HL-60 (cell line): Measurements from ENCODE around the gene PACRG.

ENCODE experiments used
- DNase-seq, 2 experiments: peaks; one replicate each; pipeline ENCODE4 v3.0.0-alpha.2; 2010 to 2020; ENCODE audit warnings: low read depth in 1 of 2, low spot score in 1 of 2
- H3K27ac ChIP-seq: fragments of 250-450 bp; sonication (Bioruptor Pico); replicated peaks from 2 replicates; pipeline ENCODE4 v1.5.1; 2020; ENCODE audit warnings: mild to moderate bottlenecking, moderate library complexity
- H3K27me3 ChIP-seq: fragments of 250-450 bp; sonication (Bioruptor Pico); 2 replicates; pipeline ENCODE4 v1.5.1; 2021; ENCODE audit warnings: mild to moderate bottlenecking, moderate library complexity; ENCODE audit not compliant: insufficient read depth, poor library complexity, severe bottlenecking
- H3K4me3 ChIP-seq: replicated peaks from 2 replicates; pipeline ENCODE4 v1.5.1; 2011; ENCODE audit warnings: mild to moderate bottlenecking, control low read depth, low read length; ENCODE audit not compliant: insufficient read depth
- GABPA ChIP-seq: IDR thresholded peaks from 2 replicates; pipeline ENCODE4 v1.6.1; 2012; ENCODE audit warnings: low read depth
- POLR2AphosphoS5 ChIP-seq: IDR thresholded peaks from 2 replicates; pipeline ENCODE4 v1.6.1; 2012; ENCODE audit warnings: low read depth
- SPI1 ChIP-seq: IDR thresholded peaks from 2 replicates; pipeline ENCODE4 v1.6.1; 2012; ENCODE audit warnings: low read depth, mild to moderate bottlenecking, borderline replicate concordance
- TF ChIP-seq, protein P1 (sequence below): IDR thresholded peaks from 2 replicates; pipeline ENCODE4 v1.6.1; 2012; ENCODE audit warnings: low read depth; ENCODE audit not compliant: insufficient replicate concordance
- TF ChIP-seq, protein P2 (sequence below): IDR thresholded peaks from one replicate; pipeline ENCODE4 v1.5.1; 2011; ENCODE audit warnings: low read length, control low read depth, inconsistent platforms; ENCODE audit not compliant: insufficient read depth

PACRG gene

DNA sequence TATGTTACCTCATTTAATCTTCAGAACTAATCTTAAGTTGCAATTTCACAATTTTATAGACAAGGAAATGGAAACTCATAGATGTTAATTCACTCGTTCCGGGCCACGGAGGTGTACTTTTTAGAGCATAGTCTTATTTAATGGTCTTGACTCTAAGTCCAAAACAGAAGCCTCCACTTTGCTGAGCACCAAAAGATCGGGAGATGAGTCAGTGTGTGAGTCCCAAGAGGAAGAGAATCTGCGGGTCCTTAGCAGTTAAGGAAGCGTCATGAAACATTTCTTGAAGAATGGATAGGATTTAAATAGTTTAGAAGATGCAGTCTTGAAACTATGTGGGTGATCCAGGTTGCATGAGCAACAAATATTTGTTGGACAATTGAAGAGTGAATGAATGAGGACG, 454.9 kb downstream of the PACRG start:
- Histone ChIP-seq H3K27me3 (no peaks in the 10 kb centered on the region), H3K27ac (no peak overlapping the region), H3K4me3 (no peak overlapping the region)
- no peak for TF ChIP-seq GABPA
- no peak for TF ChIP-seq POLR2AphosphoS5
- TF ChIP-seq SPI1 = no peak
- TF ChIP-seq, protein P1, sequence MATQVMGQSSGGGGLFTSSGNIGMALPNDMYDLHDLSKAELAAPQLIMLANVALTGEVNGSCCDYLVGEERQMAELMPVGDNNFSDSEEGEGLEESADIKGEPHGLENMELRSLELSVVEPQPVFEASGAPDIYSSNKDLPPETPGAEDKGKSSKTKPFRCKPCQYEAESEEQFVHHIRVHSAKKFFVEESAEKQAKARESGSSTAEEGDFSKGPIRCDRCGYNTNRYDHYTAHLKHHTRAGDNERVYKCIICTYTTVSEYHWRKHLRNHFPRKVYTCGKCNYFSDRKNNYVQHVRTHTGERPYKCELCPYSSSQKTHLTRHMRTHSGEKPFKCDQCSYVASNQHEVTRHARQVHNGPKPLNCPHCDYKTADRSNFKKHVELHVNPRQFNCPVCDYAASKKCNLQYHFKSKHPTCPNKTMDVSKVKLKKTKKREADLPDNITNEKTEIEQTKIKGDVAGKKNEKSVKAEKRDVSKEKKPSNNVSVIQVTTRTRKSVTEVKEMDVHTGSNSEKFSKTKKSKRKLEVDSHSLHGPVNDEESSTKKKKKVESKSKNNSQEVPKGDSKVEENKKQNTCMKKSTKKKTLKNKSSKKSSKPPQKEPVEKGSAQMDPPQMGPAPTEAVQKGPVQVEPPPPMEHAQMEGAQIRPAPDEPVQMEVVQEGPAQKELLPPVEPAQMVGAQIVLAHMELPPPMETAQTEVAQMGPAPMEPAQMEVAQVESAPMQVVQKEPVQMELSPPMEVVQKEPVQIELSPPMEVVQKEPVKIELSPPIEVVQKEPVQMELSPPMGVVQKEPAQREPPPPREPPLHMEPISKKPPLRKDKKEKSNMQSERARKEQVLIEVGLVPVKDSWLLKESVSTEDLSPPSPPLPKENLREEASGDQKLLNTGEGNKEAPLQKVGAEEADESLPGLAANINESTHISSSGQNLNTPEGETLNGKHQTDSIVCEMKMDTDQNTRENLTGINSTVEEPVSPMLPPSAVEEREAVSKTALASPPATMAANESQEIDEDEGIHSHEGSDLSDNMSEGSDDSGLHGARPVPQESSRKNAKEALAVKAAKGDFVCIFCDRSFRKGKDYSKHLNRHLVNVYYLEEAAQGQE = no peak
- TF ChIP-seq, protein P2, sequence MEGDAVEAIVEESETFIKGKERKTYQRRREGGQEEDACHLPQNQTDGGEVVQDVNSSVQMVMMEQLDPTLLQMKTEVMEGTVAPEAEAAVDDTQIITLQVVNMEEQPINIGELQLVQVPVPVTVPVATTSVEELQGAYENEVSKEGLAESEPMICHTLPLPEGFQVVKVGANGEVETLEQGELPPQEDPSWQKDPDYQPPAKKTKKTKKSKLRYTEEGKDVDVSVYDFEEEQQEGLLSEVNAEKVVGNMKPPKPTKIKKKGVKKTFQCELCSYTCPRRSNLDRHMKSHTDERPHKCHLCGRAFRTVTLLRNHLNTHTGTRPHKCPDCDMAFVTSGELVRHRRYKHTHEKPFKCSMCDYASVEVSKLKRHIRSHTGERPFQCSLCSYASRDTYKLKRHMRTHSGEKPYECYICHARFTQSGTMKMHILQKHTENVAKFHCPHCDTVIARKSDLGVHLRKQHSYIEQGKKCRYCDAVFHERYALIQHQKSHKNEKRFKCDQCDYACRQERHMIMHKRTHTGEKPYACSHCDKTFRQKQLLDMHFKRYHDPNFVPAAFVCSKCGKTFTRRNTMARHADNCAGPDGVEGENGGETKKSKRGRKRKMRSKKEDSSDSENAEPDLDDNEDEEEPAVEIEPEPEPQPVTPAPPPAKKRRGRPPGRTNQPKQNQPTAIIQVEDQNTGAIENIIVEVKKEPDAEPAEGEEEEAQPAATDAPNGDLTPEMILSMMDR = no peak
- DNase-seq = no peak

DNA sequence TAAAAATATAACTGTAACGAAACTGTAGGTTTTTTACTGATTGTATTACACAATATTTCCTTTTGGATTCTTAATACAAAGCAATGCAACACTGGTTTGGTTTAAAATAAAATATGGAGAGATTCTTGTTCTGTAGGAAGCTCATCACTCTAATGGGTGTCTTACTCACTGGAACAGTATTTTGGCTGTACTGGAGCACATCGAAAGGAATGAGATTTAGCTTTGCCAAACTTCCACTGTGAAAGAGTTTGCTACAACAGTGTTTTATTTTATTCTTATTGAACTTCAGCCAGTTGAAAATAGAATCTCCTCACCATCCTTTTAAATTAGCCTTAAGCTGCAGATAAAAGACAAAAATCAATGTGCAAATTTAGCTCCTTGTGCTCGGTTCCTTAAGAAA, 456.0 kb downstream of the PACRG start:
- TF ChIP-seq, protein P1 = no peak
- TF ChIP-seq GABPA (no peak), SPI1 (no peak), POLR2AphosphoS5 (no peak)
- TF ChIP-seq, protein P2 = no peak
- H3K27me3 ChIP-seq = no peaks in the 10 kb centered on the region
- no peak for DNase-seq

DNA sequence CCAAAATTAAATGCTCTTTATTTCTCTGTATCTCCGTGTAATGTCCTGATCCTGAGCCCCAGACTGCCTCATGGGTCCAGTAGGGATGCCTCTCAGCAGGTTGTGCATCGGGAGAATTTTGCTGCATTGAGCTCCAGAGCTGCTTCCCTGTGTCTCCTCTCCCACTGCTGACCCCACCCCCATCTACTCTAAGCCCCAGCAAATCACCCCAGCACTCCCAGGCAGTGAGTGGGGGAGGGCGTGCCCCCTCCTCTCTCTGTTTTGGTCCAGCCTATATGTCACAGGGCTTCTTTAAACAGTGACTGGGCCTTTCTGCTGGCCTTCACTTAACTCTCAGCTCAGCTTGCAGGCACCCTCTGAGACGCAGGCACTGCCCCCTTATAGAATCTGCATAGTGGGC, 458.0 kb downstream of the PACRG start:
- Histone ChIP-seq H3K27me3 (no peaks in the 10 kb centered on the region), H3K27ac (no peak overlapping the region), H3K4me3 (no peak overlapping the region)
- DNase-seq = no peak
- TF ChIP-seq, protein P2 = no peak

More for the DNA sequence above, 456.0 kb downstream of the PACRG start:
- no peak overlapping the region for H3K4me3 ChIP-seq
- H3K27ac ChIP-seq = no peak overlapping the region

DNA sequence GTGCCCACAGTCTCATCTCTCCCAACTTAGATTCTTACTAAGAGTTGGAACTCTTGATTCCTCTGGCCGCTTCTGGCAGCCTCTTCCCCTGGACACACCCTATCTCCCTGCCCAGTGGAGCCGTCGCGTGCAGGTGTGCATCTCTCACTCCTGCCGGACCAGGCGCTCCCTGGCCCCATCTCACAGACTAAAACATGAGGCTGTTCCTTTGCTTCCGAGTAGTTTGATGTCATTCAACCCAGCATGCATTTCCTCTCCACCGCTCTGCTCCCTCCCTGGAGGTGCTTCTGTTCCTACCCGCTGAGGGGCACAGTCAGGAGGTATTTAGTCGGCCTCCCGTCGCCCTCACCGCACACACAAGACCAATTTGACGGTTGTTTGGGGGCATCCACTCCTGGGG, 458.8 kb downstream of the PACRG start:
- Histone ChIP-seq H3K4me3 (no peak overlapping the region), H3K27ac (no peak overlapping the region), H3K27me3 (no peaks in the 10 kb centered on the region)
- TF ChIP-seq SPI1 (no peak), GABPA (no peak), POLR2AphosphoS5 (no peak)
- TF ChIP-seq, protein P2 = no peak
- TF ChIP-seq, protein P1 = no peak
- no peak for DNase-seq
